ENCODE measurements around the gene SOX1.

Gene SOX1

GRCh38 chr13:112069845-112070251, 2.9 kb downstream of the SOX1 start:
- Histone ChIP-seq H3K4me3 (no peak overlapping the region), H3K27ac (no peak overlapping the region)

- Histone ChIP-seq H3K27ac (no peak overlapping the region), H3K4me3 (no peak overlapping the region)
Measured at GRCh38 chr13:112071102-112071722, 4.3 kb downstream of the SOX1 start.

- Histone ChIP-seq H3K4me3 (no peak overlapping the region), H3K27ac (peak overlapping the region in 2 of 21 experiments; percentile 46 to 50)
Measured at GRCh38 chr13:112071723-112072533, 5.0 kb downstream of the SOX1 start.

- Histone ChIP-seq H3K27ac (peak overlapping the region in 1 of 21 experiments; percentile 50), H3K4me3 (no peak overlapping the region)
Measured at GRCh38 chr13:112072534-112073244, 5.7 kb downstream of the SOX1 start.

- Histone ChIP-seq H3K27ac (peak overlapping the region in 1 of 21 experiments; percentile 50), H3K4me3 (no peak overlapping the region)
Measured at GRCh38 chr13:112073245-112074138, 6.5 kb downstream of the SOX1 start.

- H3K27ac ChIP-seq, result no peak overlapping the region
- no peak overlapping the region for H3K4me3 ChIP-seq
Measured at GRCh38 chr13:112074139-112074865, 7.4 kb downstream of the SOX1 start.

GRCh38 chr13:112077729-112078128, 10.8 kb downstream of the SOX1 start:
- no peak overlapping the region for H3K27ac ChIP-seq
- H3K4me3 ChIP-seq, result no peak overlapping the region

GRCh38 chr13:112078216-112078615, 11.3 kb downstream of the SOX1 start:
- Histone ChIP-seq H3K4me3 (no peak overlapping the region), H3K27ac (no peak overlapping the region)

- Histone ChIP-seq H3K4me3 (no peak overlapping the region), H3K27ac (no peak overlapping the region)
Measured at GRCh38 chr13:112078879-112079531, 12.1 kb downstream of the SOX1 start.

GRCh38 chr13:112079696-112080095, 12.7 kb downstream of the SOX1 start:
- Histone ChIP-seq H3K27ac (no peak overlapping the region), H3K4me3 (no peak overlapping the region)

GRCh38 chr13:112083971-112084370, 17.0 kb downstream of the SOX1 start:
- no peak overlapping the region for H3K4me3 ChIP-seq
- H3K27ac ChIP-seq, result no peak overlapping the region

GRCh38 chr13:112092453-112092852, 25.5 kb downstream of the SOX1 start:
- Histone ChIP-seq H3K4me3 (no peak overlapping the region), H3K27ac (no peak overlapping the region)

GRCh38 chr13:112095354-112095753, 28.4 kb downstream of the SOX1 start:
- no peak overlapping the region for H3K27ac ChIP-seq
- H3K4me3 ChIP-seq, result no peak overlapping the region

- Histone ChIP-seq H3K4me3 (no peak overlapping the region), H3K27ac (no peak overlapping the region)
Measured at GRCh38 chr13:112096959-112097358, 30.0 kb downstream of the SOX1 start.

GRCh38 chr13:112097770-112098169, 30.8 kb downstream of the SOX1 start:
- no peak overlapping the region for H3K4me3 ChIP-seq
- no peak overlapping the region for H3K27ac ChIP-seq

GRCh38 chr13:112098699-112099098, 31.8 kb downstream of the SOX1 start:
- H3K4me3 ChIP-seq, result no peak overlapping the region
- H3K27ac ChIP-seq, result no peak overlapping the region

GRCh38 chr13:112101360-112101930, 34.5 kb downstream of the SOX1 start:
- H3K4me3 ChIP-seq, result no peak overlapping the region
- no peak overlapping the region for H3K27ac ChIP-seq

GRCh38 chr13:112102243-112102642, 35.3 kb downstream of the SOX1 start:
- H3K27ac ChIP-seq, result no peak overlapping the region
- no peak overlapping the region for H3K4me3 ChIP-seq

Measured in skin epidermis (tissue), 12 donors.